ENCODE measurements around the gene AGMO.

DNA sequence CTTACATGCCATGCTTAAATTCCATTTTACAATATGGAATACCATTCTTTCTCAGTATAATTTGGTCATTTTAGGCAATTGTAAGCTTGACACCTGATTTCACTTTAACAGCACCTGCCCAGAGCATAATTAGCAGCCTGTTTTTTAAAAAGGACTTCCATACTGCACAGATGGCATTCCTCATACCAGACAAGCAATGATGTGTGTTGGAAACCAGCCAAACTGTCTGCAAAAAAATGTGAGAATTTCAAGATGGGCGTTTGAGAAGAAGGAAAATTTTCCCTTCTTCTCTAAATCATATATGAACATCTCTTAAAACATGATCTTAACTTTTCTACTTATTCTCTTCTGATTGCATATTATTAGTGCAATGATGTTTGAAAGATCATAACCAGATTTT, 40.4 kb upstream of the AGMO start:
- TF ChIP-seq, protein P1, sequence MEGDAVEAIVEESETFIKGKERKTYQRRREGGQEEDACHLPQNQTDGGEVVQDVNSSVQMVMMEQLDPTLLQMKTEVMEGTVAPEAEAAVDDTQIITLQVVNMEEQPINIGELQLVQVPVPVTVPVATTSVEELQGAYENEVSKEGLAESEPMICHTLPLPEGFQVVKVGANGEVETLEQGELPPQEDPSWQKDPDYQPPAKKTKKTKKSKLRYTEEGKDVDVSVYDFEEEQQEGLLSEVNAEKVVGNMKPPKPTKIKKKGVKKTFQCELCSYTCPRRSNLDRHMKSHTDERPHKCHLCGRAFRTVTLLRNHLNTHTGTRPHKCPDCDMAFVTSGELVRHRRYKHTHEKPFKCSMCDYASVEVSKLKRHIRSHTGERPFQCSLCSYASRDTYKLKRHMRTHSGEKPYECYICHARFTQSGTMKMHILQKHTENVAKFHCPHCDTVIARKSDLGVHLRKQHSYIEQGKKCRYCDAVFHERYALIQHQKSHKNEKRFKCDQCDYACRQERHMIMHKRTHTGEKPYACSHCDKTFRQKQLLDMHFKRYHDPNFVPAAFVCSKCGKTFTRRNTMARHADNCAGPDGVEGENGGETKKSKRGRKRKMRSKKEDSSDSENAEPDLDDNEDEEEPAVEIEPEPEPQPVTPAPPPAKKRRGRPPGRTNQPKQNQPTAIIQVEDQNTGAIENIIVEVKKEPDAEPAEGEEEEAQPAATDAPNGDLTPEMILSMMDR (conservative IDR thresholded peaks at IDR 0.05 in 1 of 2, IDR thresholded peaks at IDR 0.05 in 1 of 2; ENCODE audit: low read depth in 1 of 2, low read length in 2 of 2) = no peak
- TF ChIP-seq EZH2 (IDR thresholded peaks at IDR 0.05; ENCODE audit: low read length, missing control alignments) = no peak
